ENCODE results near the gene PCGF1. TPM values are rescaled to one million over a fixed set of nuclear protein-coding genes. Genes with fewer than 3 reads are reported as not detected.
"Not testable (repeated sequence)": the region's sequence is repeated elsewhere in the genome, so short reads cannot be mapped to it uniquely, and the experiment has no call there.

Gene PCGF1
- total RNA-seq, 1 donor = 23.7 TPM

DNA sequence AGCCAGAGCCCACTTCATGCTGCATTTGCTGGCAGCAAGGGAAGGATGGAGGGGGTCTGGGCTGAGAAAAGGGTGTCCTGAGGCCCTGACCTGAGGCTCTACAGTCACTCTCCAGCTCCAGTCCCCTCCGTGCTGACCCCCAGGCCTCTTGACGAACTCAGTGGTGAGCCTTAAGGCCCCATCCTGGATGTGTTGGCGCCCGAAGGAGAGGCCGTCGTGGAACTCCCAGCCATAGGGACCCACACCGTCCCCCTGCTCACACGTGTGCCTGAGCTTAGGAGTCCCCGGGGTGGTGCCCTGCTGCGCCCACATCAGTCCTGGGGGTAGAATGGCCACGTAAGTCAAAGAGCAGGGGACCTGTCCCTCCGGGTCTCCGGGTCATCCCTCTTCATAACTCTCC is 43.1 kb downstream of the PCGF1 start:
- DNase-seq (ENCODE audit: low read depth) = peak; percentile 10
- no peak for TF ChIP-seq CTCF (IDR thresholded peaks at IDR 0.05; ENCODE audit: insufficient read depth, low read depth, low read length)
- peak overlapping the region; percentile 81 for H3K4me3 ChIP-seq (ENCODE audit: low read depth, low read length)

GRCh38 chr2:74462786-74463105 is 44.7 kb downstream of the PCGF1 start:
- no peak for DNase-seq (ENCODE audit: low read depth)

GRCh38 chr2:74462054-74462785 is 45.3 kb downstream of the PCGF1 start:
- no peak for TF ChIP-seq CTCF (IDR thresholded peaks at IDR 0.05; ENCODE audit: insufficient read depth, low read depth, low read length)
- H3K4me3 ChIP-seq (ENCODE audit: low read depth, low read length) = no peak overlapping the region
- no peak for DNase-seq (ENCODE audit: low read depth)

More at GRCh38 chr2:74462786-74463105, 44.7 kb downstream of the PCGF1 start:
- no peak for TF ChIP-seq CTCF (IDR thresholded peaks at IDR 0.05; ENCODE audit: insufficient read depth, low read depth, low read length)
- H3K4me3 ChIP-seq (ENCODE audit: low read depth, low read length) = no peak overlapping the region

DNA sequence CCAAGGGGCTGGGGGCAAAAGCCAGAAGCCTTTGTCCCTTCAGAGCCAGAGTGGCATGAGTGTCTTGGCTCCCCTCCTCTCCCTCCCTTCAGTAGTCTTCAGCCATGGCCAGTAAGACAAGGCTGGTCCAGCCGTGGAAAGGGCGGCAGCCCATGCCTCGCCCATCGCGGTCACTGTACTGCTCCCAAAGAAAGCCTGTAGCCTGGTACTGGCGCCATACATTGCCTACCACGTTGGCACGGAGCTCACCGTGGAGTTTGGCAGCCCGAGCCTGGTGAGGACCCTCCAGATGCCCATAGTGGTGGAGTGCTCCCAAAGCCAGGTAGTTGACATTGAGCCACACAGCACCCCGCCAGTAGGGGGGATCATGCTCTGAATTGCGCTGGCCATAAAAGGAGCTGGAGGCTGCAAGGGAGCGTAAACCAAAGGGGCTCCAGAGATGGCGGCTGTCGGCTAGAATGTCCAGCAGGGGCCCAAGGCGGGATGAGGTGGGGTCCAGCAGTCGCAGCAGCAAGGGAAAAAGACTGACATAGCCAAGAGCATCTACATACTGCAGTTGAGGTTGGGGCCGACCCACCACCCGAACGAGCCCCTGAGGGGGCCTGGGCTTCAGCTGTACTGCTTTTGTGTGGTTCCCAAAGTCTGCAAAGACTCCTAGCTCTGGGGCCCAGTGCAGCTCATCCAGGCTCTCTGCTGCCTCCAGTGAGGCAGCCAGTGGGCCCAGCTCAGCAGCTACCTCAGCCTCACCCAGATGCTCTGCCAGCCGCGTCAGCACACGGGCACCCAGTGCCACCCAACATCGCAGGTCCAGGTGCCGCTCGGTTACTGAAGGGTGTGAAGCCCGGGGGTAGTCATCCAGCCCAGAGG is 46.1 kb downstream of the PCGF1 start:
- peak; percentile 26 for TF ChIP-seq CTCF (IDR thresholded peaks at IDR 0.05; ENCODE audit: insufficient read depth, low read depth, low read length)
- no peak overlapping the region for H3K4me3 ChIP-seq (ENCODE audit: low read depth, low read length)
- no peak for DNase-seq (ENCODE audit: low read depth)

GRCh38 chr2:74460187-74460586 is 47.3 kb downstream of the PCGF1 start:
- not testable (repeated sequence) for H3K4me3 ChIP-seq (ENCODE audit: low read depth, low read length); DNase-seq (ENCODE audit: low read depth)

DNA sequence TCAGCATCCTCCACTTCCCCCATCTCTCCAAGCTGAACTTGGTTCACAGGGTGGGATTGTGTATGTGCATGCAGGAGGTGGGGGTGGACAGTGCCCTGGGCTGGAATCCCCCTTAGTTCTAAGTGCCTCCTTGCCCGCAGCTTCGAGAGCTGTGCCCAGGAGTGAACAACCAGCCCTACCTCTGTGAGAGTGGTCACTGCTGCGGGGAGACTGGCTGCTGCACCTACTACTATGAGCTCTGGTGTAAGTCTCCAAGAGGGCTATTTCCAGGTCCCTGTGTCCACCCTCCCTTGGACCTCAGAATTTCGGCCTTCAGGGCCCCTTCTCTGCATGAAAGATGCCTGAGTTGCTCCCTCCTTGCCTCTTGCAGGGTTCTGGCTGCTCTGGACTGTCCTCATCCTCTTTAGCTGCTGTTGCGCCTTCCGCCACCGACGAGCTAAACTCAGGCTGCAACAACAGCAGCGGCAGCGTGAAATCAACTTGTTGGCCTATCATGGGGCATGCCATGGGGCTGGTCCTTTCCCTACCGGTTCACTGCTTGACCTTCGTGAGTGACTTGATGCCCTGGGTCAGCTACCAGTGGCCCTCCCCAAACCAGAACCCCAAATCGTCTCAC is 47.9 kb downstream of the PCGF1 start:
- not testable (repeated sequence) for DNase-seq (ENCODE audit: low read depth)
- H3K4me3 ChIP-seq (ENCODE audit: low read depth, low read length) = peak overlapping the region; percentile 79

- H3K4me3 ChIP-seq (ENCODE audit: low read depth, low read length) = peak overlapping the region; percentile 79
- DNase-seq (ENCODE audit: low read depth) = peak; percentile 37
- TF ChIP-seq CTCF (IDR thresholded peaks at IDR 0.05; ENCODE audit: insufficient read depth, low read depth, low read length) = no peak
Observed at GRCh38 chr2:74458938-74459363, 48.5 kb downstream of the PCGF1 start.

Measured in fibroblast of villous mesenchyme (primary cell).